Measurements from ENCODE around the gene GRM6. TPM values are rescaled to one million over a fixed set of nuclear protein-coding genes. Genes with fewer than 3 reads are reported as not detected.

GRM6 gene
- total RNA-seq, 1 experiment from 2014 or later = 0.33 TPM

- ATAC-seq = no peak
- Mint-ChIP-seq H3K4me3 (no peak overlapping the region), H3K36me3 (peaks cover 13% of the 10 kb centered on the region), H3K9me3 (peaks cover 26% of the 10 kb centered on the region), H3K27ac (no peak overlapping the region), H3K27me3 (ENCODE audit: low read depth) (peaks cover 51% of the 10 kb centered on the region), H3K4me1 (peaks cover 12% of the 10 kb centered on the region)
- POLR2A ChIA-PET = no interaction called here
- CTCF ChIA-PET = interaction anchor here (0.5 kb wide), 1 partner anchor 52 kb away, joined by 3 read pairs; no protein-coding TSS in a partner anchor
- TF ChIP-seq NR1H2 (CRISPR knock-in tag; IDR thresholded peaks at IDR 0.05) = no peak
- no peak for TF ChIP-seq ZNF423 (CRISPR knock-in tag; IDR thresholded peaks at IDR 0.05)
- TF ChIP-seq CTCF (IDR thresholded peaks at IDR 0.05) = no peak
- TF ChIP-seq KAT7 (CRISPR knock-in tag; IDR thresholded peaks at IDR 0.05; ENCODE audit: borderline replicate concordance) = no peak
- no peak for TF ChIP-seq ZBTB43 (CRISPR knock-in tag; IDR thresholded peaks at IDR 0.05)
- TF ChIP-seq, protein P1, sequence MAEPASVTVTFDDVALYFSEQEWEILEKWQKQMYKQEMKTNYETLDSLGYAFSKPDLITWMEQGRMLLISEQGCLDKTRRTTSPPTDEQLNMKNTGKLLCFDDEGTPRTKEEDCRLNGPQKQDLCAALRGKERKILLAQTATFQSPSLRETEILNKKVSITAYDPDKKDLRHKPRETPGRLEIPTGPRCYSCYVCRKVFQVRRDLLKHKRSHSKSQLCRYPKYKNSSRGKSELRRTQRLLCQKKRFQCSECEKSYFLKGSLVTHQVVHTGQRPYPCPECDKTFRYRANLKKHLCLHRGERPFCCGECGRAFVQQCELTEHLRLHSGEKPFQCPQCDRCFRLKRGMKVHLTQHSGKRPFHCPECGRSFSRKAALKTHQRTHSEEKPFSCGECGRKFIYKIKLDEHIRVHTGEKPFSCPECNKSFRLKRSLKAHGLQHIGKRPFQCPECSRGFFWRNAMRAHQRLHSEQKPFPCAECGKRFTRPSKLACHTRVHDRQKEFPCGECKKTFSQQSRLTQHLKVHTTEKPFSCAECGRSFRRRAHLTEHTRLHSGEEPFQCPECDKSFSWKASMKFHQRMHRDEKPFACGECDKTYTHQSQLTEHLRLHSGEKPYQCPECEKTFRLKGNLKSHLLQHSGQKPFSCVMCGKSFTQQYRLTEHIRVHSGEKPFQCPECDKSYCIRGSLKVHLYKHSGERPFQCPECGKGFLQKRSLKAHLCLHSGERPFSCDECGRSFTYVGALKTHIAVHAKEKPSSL (CRISPR knock-in tag; conservative IDR thresholded peaks at IDR 0.05) = no peak
- no peak for TF ChIP-seq FOXP1 (CRISPR knock-in tag; IDR thresholded peaks at IDR 0.05; ENCODE audit: borderline replicate concordance)
- TF ChIP-seq, protein P2, sequence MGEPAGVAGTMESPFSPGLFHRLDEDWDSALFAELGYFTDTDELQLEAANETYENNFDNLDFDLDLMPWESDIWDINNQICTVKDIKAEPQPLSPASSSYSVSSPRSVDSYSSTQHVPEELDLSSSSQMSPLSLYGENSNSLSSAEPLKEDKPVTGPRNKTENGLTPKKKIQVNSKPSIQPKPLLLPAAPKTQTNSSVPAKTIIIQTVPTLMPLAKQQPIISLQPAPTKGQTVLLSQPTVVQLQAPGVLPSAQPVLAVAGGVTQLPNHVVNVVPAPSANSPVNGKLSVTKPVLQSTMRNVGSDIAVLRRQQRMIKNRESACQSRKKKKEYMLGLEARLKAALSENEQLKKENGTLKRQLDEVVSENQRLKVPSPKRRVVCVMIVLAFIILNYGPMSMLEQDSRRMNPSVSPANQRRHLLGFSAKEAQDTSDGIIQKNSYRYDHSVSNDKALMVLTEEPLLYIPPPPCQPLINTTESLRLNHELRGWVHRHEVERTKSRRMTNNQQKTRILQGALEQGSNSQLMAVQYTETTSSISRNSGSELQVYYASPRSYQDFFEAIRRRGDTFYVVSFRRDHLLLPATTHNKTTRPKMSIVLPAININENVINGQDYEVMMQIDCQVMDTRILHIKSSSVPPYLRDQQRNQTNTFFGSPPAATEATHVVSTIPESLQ (CRISPR knock-in tag; IDR thresholded peaks at IDR 0.05) = no peak
- TF ChIP-seq MLX (CRISPR knock-in tag; IDR thresholded peaks at IDR 0.05) = no peak
- TF ChIP-seq, protein P3, sequence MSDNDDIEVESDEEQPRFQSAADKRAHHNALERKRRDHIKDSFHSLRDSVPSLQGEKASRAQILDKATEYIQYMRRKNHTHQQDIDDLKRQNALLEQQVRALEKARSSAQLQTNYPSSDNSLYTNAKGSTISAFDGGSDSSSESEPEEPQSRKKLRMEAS (CRISPR knock-in tag; IDR thresholded peaks at IDR 0.05) = no peak
- DNase-seq (ENCODE audit: low spot score) = no peak
These were observed 3.7 kb downstream of the GRM6 start for GRCh38 chr5:178991190-178992145.

DNA sequence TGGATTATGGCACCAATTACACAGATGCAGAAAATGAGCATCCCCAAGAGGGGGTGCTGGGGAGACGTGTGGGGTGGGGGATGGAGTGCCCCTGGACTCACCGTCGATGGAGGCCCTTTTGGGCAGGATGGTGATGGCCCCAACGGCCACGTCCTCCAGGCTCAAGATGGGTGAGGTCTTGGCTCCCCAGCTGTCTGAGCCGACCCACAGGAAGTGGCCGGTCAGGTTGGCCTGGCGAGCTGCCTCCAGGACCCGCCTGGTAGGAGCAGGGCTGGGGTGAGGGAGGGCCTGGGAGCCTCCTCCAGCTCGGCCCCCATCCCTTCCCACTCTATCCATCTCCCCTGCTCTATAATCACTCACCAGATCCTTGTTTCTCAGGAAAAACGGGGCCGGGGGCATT lies 4.6 kb downstream of the GRM6 start:
- POLR2A ChIA-PET = no interaction called here
- H3K4me3 Mint-ChIP-seq = no peak overlapping the region
- peaks cover 7% of the 10 kb centered on the region for H3K4me1 Mint-ChIP-seq
- CTCF ChIA-PET = no interaction called here
- peaks cover 18% of the 10 kb centered on the region for H3K36me3 Mint-ChIP-seq
- DNase-seq (ENCODE audit: low spot score) = no peak
- H3K27ac Mint-ChIP-seq = no peak overlapping the region
- peaks cover 31% of the 10 kb centered on the region for H3K9me3 Mint-ChIP-seq
- H3K27me3 Mint-ChIP-seq (ENCODE audit: low read depth) = peaks cover 42% of the 10 kb centered on the region
- no peak for ATAC-seq
- TF ChIP-seq ZBTB21 (CRISPR knock-in tag; IDR thresholded peaks at IDR 0.05; ENCODE audit: borderline replicate concordance) (no peak), ZNF219 (CRISPR knock-in tag; IDR thresholded peaks at IDR 0.05; ENCODE audit: borderline replicate concordance) (no peak), SMAD4 (CRISPR knock-in tag; IDR thresholded peaks at IDR 0.05) (no peak), NR3C1 (CRISPR knock-in tag; conservative IDR thresholded peaks at IDR 0.05; ENCODE audit: low read depth) (no peak), NR2C2 (CRISPR knock-in tag; IDR thresholded peaks at IDR 0.05) (no peak), CTCF (IDR thresholded peaks at IDR 0.05) (no peak), ZNF317 (CRISPR knock-in tag; IDR thresholded peaks at IDR 0.05; ENCODE audit: borderline replicate concordance, low read depth) (no peak), SP1 (CRISPR knock-in tag; conservative IDR thresholded peaks at IDR 0.05) (no peak), CREB1 (CRISPR knock-in tag; IDR thresholded peaks at IDR 0.05) (no peak), E2F4 (CRISPR knock-in tag; IDR thresholded peaks at IDR 0.05; ENCODE audit: borderline replicate concordance, low read depth) (no peak), EMX1 (CRISPR knock-in tag; IDR thresholded peaks at IDR 0.05) (no peak)
- TF ChIP-seq, protein P4, sequence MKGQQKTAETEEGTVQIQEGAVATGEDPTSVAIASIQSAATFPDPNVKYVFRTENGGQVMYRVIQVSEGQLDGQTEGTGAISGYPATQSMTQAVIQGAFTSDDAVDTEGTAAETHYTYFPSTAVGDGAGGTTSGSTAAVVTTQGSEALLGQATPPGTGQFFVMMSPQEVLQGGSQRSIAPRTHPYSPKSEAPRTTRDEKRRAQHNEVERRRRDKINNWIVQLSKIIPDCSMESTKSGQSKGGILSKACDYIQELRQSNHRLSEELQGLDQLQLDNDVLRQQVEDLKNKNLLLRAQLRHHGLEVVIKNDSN (CRISPR knock-in tag; IDR thresholded peaks at IDR 0.05) = no peak

All from WTC11 (cell line).